HepG2 (cell line): ENCODE data around the gene JAGN1. TPM values are rescaled to one million over a fixed set of nuclear protein-coding genes. Genes with fewer than 3 reads are reported as not detected.

Experiments
- ADNP ChIP-seq: sonication (generic); formaldehyde crosslinking; IDR thresholded peaks from 2 replicates; pipeline ENCODE4 v1.4.0; 2020; ENCODE audit warnings: missing genetic modification reagents
- CAMTA2 ChIP-seq: sonication (generic); formaldehyde crosslinking; IDR thresholded peaks from 2 replicates; pipeline ENCODE4 v1.4.0; 2020; ENCODE audit warnings: mild to moderate bottlenecking, missing genetic modification reagents, borderline replicate concordance
- MED8 ChIP-seq: sonication (generic); formaldehyde crosslinking; IDR thresholded peaks from 2 replicates; pipeline ENCODE4 v1.8.1; 2023; ENCODE audit warnings: mild to moderate bottlenecking, missing genetic modification reagents; ENCODE audit not compliant: insufficient replicate concordance
- MEIS1 ChIP-seq: sonication (generic); formaldehyde crosslinking; IDR thresholded peaks from 2 replicates; pipeline ENCODE4 v1.9.0; 2021; ENCODE audit warnings: mild to moderate bottlenecking, missing genetic modification reagents, moderate library complexity, borderline replicate concordance
- SALL2 ChIP-seq: sonication (generic); formaldehyde crosslinking; IDR thresholded peaks from 2 replicates; pipeline ENCODE4 v1.8.1; 2023; ENCODE audit warnings: mild to moderate bottlenecking, missing genetic modification reagents, inconsistent platforms
- SMAD3 ChIP-seq: sonication (generic); formaldehyde crosslinking; IDR thresholded peaks from 2 replicates; pipeline ENCODE4 v1.4.0; 2020; ENCODE audit warnings: missing genetic modification reagents
- TAF15 ChIP-seq: fragments of 200-400 bp; formaldehyde crosslinking; IDR thresholded peaks from one replicate; pipeline ENCODE4 v1.6.1; 2018; ENCODE audit warnings: mild to moderate bottlenecking, low read depth, low read length; ENCODE audit not compliant: poor library complexity, severe bottlenecking
- ZBTB40 ChIP-seq, 2 experiments: fragments of 450-650 bp in 1 of 2; sonication (generic) in 1 of 2; formaldehyde crosslinking in 1 of 2; IDR thresholded peaks; 2 replicates each; pipeline versions ENCODE4 v1.6.1 to v1.8.0; 2016 to 2022; ENCODE audit warnings: antibody characterized with exemption in 1 of 2, mild to moderate bottlenecking in 1 of 2, missing genetic modification reagents in 1 of 2
- ZBTB8A ChIP-seq: sonication (generic); formaldehyde crosslinking; IDR thresholded peaks from 2 replicates; pipeline ENCODE4 v1.4.0; 2020; ENCODE audit warnings: mild to moderate bottlenecking, low read depth, missing genetic modification reagents, borderline replicate concordance
- ZNF276 ChIP-seq: sonication (generic); formaldehyde crosslinking; IDR thresholded peaks from 2 replicates; pipeline ENCODE4 v1.4.0; 2020; ENCODE audit warnings: mild to moderate bottlenecking, low read depth, missing genetic modification reagents
- polyA plus RNA-seq, 8 experiments: library from polyadenylated mRNA; depleted of rRNA in 3 of 8; stranded (reverse) in 7 of 8; unstranded in 1 of 8; fragments of >200 nt; fragmentation: Illumina TruSeq in 4 of 8; extraction: Trizol in 4 of 8; gene quantifications; 2 replicates each; pipeline versions ENCODE4 v1.2.1 to v1.2.3, GENCODE V29; 2011 to 2016; ENCODE audit warnings: low read depth in 4 of 8, missing spikeins in 1 of 8, mixed read lengths in 1 of 8; ENCODE audit not compliant: insufficient read depth in 1 of 8
- total RNA-seq, 5 experiments: library from RNA; depleted of rRNA; stranded (reverse); fragments of >200 nt; fragmentation: Illumina TruSeq; extraction: Trizol; gene quantifications; 2 replicates each; pipeline ENCODE4 v1.2.3, GENCODE V29; 2016; ENCODE audit warnings: low read depth in 1 of 5
- TF ChIP-seq, protein P1 (sequence below): sonication (generic); formaldehyde crosslinking; IDR thresholded peaks from 2 replicates; pipeline ENCODE4 v1.5.0; 2020; ENCODE audit warnings: mild to moderate bottlenecking, missing genetic modification reagents
- TF ChIP-seq, protein P2 (sequence below): sonication (generic); formaldehyde crosslinking; IDR thresholded peaks from 2 replicates; pipeline ENCODE4 v1.5.0; 2020; ENCODE audit warnings: missing genetic modification reagents

Gene JAGN1
- total and polyA plus RNA-seq, 2 of the 13 experiments (the other 11 are each of a cell fraction or from before 2014, with no cell fraction given), result 49.9 to 50.9 TPM

DNA sequence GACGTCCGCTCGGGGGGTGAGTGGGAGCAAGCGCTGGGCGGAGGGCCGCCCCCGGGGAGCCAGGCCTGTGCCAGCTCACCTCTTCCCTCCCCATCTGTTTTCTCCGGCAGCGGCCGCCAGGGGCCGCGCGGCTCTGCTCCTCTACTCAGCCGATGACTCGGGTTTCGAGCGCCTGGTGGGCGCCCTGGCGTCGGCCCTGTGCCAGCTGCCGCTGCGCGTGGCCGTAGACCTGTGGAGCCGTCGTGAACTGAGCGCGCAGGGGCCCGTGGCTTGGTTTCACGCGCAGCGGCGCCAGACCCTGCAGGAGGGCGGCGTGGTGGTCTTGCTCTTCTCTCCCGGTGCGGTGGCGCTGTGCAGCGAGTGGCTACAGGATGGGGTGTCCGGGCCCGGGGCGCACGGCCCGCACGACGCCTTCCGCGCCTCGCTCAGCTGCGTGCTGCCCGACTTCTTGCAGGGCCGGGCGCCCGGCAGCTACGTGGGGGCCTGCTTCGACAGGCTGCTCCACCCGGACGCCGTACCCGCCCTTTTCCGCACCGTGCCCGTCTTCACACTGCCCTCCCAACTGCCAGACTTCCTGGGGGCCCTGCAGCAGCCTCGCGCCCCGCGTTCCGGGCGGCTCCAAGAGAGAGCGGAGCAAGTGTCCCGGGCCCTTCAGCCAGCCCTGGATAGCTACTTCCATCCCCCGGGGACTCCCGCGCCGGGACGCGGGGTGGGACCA lies 42.6 kb downstream of the JAGN1 start (continued):
- TF ChIP-seq, protein P1, sequence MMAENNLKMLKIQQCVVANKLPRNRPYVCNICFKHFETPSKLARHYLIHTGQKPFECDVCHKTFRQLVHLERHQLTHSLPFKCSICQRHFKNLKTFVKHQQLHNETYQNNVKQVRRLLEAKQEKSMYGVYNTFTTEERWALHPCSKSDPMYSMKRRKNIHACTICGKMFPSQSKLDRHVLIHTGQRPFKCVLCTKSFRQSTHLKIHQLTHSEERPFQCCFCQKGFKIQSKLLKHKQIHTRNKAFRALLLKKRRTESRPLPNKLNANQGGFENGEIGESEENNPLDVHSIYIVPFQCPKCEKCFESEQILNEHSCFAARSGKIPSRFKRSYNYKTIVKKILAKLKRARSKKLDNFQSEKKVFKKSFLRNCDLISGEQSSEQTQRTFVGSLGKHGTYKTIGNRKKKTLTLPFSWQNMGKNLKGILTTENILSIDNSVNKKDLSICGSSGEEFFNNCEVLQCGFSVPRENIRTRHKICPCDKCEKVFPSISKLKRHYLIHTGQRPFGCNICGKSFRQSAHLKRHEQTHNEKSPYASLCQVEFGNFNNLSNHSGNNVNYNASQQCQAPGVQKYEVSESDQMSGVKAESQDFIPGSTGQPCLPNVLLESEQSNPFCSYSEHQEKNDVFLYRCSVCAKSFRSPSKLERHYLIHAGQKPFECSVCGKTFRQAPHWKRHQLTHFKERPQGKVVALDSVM (CRISPR knock-in tag), result peak; percentile 13; the same call in 1 of the 2 replicates
- TF ChIP-seq ADNP (CRISPR knock-in tag) (no peak), MEIS1 (CRISPR knock-in tag) (peak; percentile 39; the same call in 1 of the 2 replicates), ZBTB8A (0 out of 2 replicates have a peak, but pooled peaks have one; percentile 54), SALL2 (CRISPR knock-in tag) (no peak), ZNF276 (0 out of 2 replicates have a peak, but pooled peaks have one; percentile 49), MED8 (peak; percentile 44), SMAD3 (CRISPR knock-in tag) (no peak), TAF15 (peak; percentile 25), CAMTA2 (CRISPR knock-in tag) (peak; percentile 81; the same call in 1 of the 2 replicates), ZBTB40 (IDR thresholded peaks at IDR 0.05) (no peak), ZBTB40 (CRISPR knock-in tag; IDR thresholded peaks at IDR 0.05) (peak; percentile 73)
- TF ChIP-seq, protein P2, sequence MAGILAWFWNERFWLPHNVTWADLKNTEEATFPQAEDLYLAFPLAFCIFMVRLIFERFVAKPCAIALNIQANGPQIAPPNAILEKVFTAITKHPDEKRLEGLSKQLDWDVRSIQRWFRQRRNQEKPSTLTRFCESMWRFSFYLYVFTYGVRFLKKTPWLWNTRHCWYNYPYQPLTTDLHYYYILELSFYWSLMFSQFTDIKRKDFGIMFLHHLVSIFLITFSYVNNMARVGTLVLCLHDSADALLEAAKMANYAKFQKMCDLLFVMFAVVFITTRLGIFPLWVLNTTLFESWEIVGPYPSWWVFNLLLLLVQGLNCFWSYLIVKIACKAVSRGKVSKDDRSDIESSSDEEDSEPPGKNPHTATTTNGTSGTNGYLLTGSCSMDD (CRISPR knock-in tag), result 0 out of 2 replicates have a peak, but pooled peaks have one; percentile 42
